Esophagus squamous epithelium (tissue), 5 donors: ENCODE results near the gene ITGA7. TPM values are rescaled to one million over a fixed set of nuclear protein-coding genes. Genes with fewer than 3 reads are reported as not detected.

Source experiments
- DNase-seq: peaks from one replicate; lab custom pipeline; 2025; lab: John Stamatoyannopoulos, UW
- H3K27ac ChIP-seq, 4 donors: fragments of 200-600 bp; sonication (generic); one replicate each; pipeline ENCODE4 v1.5.1; 2016 to 2019; ENCODE audit warnings: mild to moderate bottlenecking in 1 of 4
- H3K27me3 ChIP-seq, 4 donors: fragments of 200-600 bp; sonication (generic); 1 replicate in 3 of 4; 2 replicates in 1 of 4; pipeline versions ENCODE4 v1.5.1 to v1.6.0; 2017 to 2021; ENCODE audit warnings: antibody characterized with exemption in 1 of 4
- H3K36me3 ChIP-seq, 3 donors: fragments of 200-600 bp; sonication (generic); one replicate each; pipeline ENCODE4 v1.5.1; 2016 to 2019
- H3K4me1 ChIP-seq, 3 donors: fragments of 200-600 bp; sonication (generic); one replicate each; pipeline ENCODE4 v1.5.1; 2017 to 2019
- H3K4me3 ChIP-seq, 4 donors: fragments of 200-600 bp; sonication (generic); 1 replicate in 3 of 4; 2 replicates in 1 of 4; pipeline ENCODE4 v1.5.1; 2016 to 2019; ENCODE audit warnings: mild to moderate bottlenecking in 2 of 4, moderate library complexity in 1 of 4
- H3K9me3 ChIP-seq, 3 donors: fragments of 200-600 bp; sonication (generic); one replicate each; pipeline ENCODE4 v1.5.1; 2016 to 2019
- POLR2A ChIP-seq, 4 donors: fragments of 450-650 bp; IDR thresholded peaks; one replicate each; pipeline ENCODE4 v1.6.1; 2017; ENCODE audit warnings: antibody characterized with exemption in 4 of 4, mild to moderate bottlenecking in 4 of 4, moderate library complexity in 3 of 4
- WGBS, 2 donors: methylation state at CpG; one replicate each; pipeline ENCODE4 v1.1.5; 2018; 5-methylcytosine and 5-hydroxymethylcytosine counted together
- intact Hi-C: fragments of 100-400 bp; cut with DNase I; formaldehyde crosslinking; loops from one replicate; pipeline ENCODE4 v1.15.0; 2022
- total RNA-seq, 4 donors: library from RNA; depleted of rRNA; stranded (reverse); fragments of >200 nt; gene quantifications; one replicate each; pipeline ENCODE4 v1.1.0, GENCODE V29; 2016
- TF ChIP-seq, protein P1 (sequence below), 6 experiments: fragments of 450-650 bp in 4 of 6; fragments of 200-600 bp in 2 of 6; sonication (generic) in 2 of 6; IDR thresholded peaks; one replicate each; pipeline ENCODE4 v1.5.1; 2016 to 2019; ENCODE audit warnings: antibody characterized with exemption in 6 of 6, mild to moderate bottlenecking in 4 of 6, moderate library complexity in 4 of 6
- donor health status: DM: yes; HTN: yes; CAD: no.

ITGA7 gene
- total RNA-seq, 4 donors from 2014 or later: 1.1 to 26.3 (median 10.5) TPM

DNA sequence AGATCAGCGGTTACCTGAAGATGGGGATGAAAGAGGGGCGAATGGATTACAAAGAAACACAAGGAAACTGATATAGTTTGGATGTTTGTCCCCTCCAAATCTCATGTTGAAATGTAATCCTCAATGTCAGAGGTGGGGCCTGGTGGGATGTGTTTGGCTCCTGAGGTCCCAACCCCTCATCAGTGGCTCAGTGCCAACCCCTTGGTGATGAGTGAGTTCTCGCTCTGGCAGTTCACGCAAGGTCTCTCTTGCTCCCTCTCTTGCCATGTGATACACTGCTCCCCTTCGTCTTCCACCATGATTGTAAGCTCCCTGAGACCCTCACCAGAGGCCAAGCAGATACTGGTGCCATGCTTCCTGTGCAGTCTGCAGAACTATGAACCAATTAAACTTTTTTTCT is 28.0 kb downstream of the ITGA7 start:
- Histone ChIP-seq H3K4me1 (peaks cover 6 to 15% (median 10%) of the 10 kb centered on the region in 3 donors), H3K27ac (no peak overlapping the region), H3K4me3 (no peak overlapping the region), H3K9me3 (no peaks in the 10 kb centered on the region), H3K27me3 (peaks cover 0 to 12% (median 0%) of the 10 kb centered on the region in 4 donors), H3K36me3 (no peaks in the 10 kb centered on the region)
- TF ChIP-seq, protein P1, sequence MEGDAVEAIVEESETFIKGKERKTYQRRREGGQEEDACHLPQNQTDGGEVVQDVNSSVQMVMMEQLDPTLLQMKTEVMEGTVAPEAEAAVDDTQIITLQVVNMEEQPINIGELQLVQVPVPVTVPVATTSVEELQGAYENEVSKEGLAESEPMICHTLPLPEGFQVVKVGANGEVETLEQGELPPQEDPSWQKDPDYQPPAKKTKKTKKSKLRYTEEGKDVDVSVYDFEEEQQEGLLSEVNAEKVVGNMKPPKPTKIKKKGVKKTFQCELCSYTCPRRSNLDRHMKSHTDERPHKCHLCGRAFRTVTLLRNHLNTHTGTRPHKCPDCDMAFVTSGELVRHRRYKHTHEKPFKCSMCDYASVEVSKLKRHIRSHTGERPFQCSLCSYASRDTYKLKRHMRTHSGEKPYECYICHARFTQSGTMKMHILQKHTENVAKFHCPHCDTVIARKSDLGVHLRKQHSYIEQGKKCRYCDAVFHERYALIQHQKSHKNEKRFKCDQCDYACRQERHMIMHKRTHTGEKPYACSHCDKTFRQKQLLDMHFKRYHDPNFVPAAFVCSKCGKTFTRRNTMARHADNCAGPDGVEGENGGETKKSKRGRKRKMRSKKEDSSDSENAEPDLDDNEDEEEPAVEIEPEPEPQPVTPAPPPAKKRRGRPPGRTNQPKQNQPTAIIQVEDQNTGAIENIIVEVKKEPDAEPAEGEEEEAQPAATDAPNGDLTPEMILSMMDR (IDR thresholded peaks at IDR 0.05): no peak
- no peak for TF ChIP-seq POLR2A (IDR thresholded peaks at IDR 0.05)
- 86 to 90% methylated on average over 5 of the region's 5 CpGs for WGBS, 2 donors
- DNase-seq: no peak
- intact Hi-C loops: no loop called here

DNA sequence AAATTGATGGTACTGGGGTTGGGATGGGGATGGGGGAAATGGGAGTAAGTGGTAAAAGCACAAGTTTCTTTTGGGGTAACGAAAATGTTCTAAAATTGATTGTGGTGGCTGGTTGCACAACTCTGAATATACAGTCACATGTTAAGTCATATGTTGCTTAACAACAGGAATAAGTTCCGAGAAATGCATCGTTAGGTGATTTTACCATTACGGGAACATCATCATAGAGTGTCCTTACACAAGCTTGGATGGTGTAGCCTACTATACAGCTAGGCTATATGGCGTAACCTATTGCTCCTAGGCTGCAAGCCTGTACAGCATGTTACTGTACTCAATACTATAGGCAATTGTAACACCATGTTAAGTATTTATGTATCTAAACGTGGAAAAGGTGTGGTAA is 31.0 kb downstream of the ITGA7 start:
- Histone ChIP-seq H3K27ac (no peak overlapping the region), H3K9me3 (no peaks in the 10 kb centered on the region), H3K4me1 (peaks cover 6 to 8% (median 7%) of the 10 kb centered on the region in 3 donors), H3K4me3 (no peak overlapping the region), H3K27me3 (peaks cover 0 to 6% (median 0%) of the 10 kb centered on the region in 4 donors), H3K36me3 (no peaks in the 10 kb centered on the region)
- 45 to 78% methylated on average over 6 of the region's 6 CpGs for WGBS, 2 donors
- no peak for TF ChIP-seq POLR2A (IDR thresholded peaks at IDR 0.05)
- TF ChIP-seq, protein P1 (IDR thresholded peaks at IDR 0.05): no peak
- intact Hi-C loops: no loop called here
- DNase-seq: no peak

DNA sequence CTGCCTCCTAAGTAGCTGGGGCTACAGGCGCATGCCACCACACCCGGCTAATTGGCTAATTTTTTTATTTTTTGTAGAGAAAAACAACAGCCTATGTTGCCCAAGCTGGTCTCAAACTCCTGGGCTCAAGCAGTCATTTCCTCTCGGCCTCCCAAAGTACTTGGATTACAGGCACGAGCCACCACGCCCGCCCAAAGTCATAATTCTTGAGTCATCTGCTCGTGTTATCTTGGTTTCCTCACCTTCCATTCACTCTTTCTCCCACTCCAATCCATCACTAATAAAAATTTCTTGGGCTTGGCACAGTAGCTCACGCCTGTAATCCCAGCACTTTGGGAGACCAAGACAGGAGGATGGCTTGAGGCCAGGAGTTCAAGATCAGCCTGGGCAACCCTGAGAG is 32.0 kb downstream of the ITGA7 start:
- Histone ChIP-seq H3K4me3 (no peak overlapping the region), H3K9me3 (no peaks in the 10 kb centered on the region), H3K4me1 (no peaks in the 10 kb centered on the region), H3K27me3 (no peaks in the 10 kb centered on the region), H3K36me3 (no peaks in the 10 kb centered on the region), H3K27ac (no peak overlapping the region)
- 55 to 56% methylated on average over 7 to 8 of the region's 8 CpGs for WGBS, 2 donors
- DNase-seq: no peak
- TF ChIP-seq POLR2A (IDR thresholded peaks at IDR 0.05): no peak
- TF ChIP-seq, protein P1 (IDR thresholded peaks at IDR 0.05): no peak
- intact Hi-C loops: no loop called here

DNA sequence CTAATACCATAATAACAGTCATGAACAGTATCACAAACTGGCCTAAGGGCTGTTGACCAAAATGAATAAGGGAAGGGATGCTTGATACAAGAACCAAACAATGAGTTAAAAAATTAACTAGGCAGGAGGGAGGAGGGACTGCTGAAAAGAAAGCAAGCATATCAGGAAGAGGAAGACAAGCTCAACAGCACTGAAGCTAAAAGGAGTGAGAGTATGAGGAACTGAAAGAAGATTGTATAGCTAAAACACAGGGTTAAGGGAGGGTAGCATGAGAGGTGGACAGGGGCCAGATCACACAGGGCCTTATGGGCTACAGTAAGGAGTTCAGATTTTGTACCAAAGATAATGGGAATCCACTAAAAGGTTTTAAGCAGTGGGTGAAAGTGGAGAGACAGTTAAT is 34.1 kb downstream of the ITGA7 start:
- no peaks in the 10 kb centered on the region for H3K9me3 ChIP-seq
- no peak overlapping the region for H3K4me3 ChIP-seq
- TF ChIP-seq, protein P1 (IDR thresholded peaks at IDR 0.05): no peak
- TF ChIP-seq POLR2A (IDR thresholded peaks at IDR 0.05): no peak
- no peaks in the 10 kb centered on the region for H3K27me3 ChIP-seq
- intact Hi-C loops: no loop called here
- H3K36me3 ChIP-seq: no peaks in the 10 kb centered on the region
- no peak for DNase-seq
- H3K4me1 ChIP-seq: no peaks in the 10 kb centered on the region
- no peak overlapping the region for H3K27ac ChIP-seq

DNA sequence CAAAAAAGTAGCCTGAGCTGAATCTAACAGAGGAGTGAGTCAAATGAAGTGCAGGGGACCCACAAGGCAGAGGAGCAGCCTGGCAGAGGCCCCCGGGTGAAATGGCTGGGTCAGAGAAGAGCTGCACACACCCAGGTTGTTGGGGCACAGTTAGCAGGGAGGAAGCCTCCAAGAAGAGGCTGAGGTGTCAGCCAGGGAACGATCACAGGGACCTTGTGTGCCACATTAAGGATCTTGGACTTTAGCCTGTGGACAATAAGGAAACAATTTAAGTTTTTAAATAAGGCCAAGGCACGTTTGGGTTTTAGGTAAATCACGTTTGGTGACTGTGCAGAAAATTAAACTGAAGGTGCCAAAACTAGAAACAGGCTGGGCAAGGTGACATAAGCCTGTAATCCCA is 36.0 kb downstream of the ITGA7 start:
- no peak overlapping the region for H3K27ac ChIP-seq
- intact Hi-C loops: no loop called here
- H3K4me3 ChIP-seq: no peak overlapping the region
- no peak for DNase-seq
- H3K4me1 ChIP-seq: no peaks in the 10 kb centered on the region
- no peaks in the 10 kb centered on the region for H3K27me3 ChIP-seq
- WGBS, 2 donors: 33 to 47% methylated on average over 4 of the region's 4 CpGs
- no peaks in the 10 kb centered on the region for H3K36me3 ChIP-seq
- TF ChIP-seq, protein P1 (IDR thresholded peaks at IDR 0.05): no peak
- TF ChIP-seq POLR2A (IDR thresholded peaks at IDR 0.05): no peak
- no peaks in the 10 kb centered on the region for H3K9me3 ChIP-seq
